T-helper 22 cell (primary cell): ENCODE data around the gene PRORP.
"Not testable (repeated sequence)": the region's sequence is repeated elsewhere in the genome, so short reads cannot be mapped to it uniquely, and the experiment has no call there.

Source experiments
- DNase-seq: peaks from one replicate; pipeline ENCODE4 v3.0.0-alpha.2; 2020; ENCODE audit warnings: low read depth

Gene PRORP

DNA sequence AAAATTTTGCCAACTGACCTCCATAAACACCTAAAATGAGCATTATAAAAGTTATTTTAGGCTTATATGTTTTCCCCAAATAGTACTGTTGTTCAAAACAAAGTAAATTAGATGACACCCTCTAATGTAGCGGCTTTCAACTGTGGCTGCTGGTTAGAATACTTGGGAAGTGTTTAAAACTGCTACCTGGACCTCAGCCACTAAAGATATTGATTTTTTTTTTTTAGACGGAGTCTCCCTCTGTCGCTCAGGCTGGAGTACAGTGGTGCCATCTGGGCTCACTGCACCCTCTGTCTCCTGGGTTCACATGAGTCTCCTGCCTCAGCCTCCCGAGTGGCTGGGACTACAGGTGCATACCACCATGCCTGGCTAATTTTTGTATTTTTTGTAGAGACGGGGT is 16.2 kb downstream of the PRORP start:
- DNase-seq: no peak

DNA sequence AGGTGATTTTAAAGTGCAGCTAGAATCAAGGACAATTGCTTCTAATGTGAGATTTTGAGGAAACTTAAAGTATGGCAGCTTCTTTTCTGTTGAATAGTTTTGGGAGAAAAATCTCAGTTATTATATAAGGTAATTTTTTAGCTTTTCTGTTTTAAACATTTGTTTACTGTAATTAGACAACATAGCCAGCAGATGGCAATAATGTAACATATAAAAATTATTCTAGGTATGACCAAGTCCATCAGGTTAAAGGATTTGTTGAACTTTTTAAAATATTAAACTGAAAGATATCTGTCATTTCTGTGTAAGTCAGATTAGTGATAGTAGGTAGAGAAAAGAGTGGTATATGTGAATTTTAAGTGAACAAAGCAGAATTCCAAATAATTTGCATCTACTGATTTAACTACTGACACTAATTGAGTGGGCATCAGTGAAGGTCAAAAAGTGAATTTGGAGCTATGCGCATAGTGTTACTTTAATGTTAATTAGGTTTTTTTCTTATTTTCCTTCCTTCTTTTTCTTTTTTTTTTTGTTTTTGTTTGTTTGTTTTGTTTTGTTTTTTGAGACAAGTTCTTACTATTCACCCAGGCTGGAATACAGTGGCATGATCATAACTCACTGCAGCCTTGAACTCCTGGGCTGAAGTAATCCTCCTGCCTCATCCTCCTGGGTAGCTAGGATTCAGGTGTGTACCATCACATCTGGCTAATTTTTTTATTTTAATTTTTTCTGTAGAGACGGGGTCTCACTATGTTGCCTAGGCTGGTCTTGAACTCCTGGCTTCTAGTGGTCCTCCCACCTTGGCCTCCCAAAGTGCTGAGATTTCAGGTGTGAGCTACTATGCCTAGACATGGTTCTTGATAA is 18.6 kb downstream of the PRORP start:
- DNase-seq: no peak

DNA sequence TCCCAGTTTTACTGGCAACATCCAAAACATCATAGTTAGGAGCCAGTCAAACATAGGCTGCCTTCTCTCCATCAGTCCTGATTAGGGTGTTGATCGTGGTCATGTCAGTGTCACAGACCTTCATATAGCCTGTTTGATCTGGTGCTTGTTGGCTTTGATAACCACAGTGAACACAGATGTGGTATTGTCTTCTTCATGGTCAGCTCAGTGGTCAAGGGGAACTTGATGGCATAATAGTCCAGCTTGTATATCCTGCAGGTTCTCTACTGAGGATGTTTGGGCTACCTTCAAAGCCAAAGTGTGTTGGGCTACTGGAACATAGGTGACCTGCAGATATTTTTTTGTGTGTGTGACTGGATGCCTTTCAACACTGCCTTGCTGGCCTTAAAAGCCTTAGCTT is 21.7 kb downstream of the PRORP start:
- no peak for DNase-seq

DNA sequence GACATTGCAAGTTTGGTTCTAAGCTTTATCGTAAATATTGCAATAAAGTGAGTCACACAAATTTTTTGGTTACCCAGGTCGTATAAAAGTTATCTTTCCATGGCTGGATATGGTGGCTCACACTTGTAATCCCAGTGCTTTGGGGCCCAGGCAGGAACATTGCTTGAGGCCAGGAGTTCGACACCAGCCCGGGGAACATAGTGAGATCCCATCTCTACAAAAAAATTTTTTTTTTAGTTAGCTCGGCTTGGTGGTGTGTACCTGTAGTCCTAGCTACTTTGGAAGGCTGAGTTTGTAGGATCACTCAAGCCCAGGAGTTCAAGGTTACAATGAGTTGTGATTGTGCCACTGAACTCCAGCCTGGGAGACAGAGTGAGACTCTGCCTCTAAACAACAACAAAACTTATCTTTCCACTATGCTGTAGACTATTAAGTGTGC is 24.4 kb downstream of the PRORP start:
- DNase-seq: no peak

DNA sequence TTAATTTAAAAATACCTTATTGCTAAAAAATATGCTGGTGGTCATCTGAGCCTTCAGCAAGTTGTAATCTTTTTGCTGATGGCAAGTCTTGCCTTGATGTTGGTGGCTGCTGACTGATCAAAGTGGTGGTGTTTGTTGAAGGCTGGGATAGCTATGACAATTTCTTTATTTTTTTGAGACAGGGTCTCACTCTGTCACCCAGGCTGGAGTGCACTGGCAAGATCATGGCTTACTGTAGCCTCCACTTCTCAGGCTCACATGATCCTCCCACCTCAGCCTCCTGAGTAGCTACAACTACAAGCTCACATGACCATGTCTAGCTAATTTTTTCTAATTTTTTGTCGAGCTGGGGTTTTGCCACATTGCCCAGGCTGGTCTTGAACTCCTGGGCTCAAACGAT is 24.8 kb downstream of the PRORP start:
- DNase-seq: no peak

DNA sequence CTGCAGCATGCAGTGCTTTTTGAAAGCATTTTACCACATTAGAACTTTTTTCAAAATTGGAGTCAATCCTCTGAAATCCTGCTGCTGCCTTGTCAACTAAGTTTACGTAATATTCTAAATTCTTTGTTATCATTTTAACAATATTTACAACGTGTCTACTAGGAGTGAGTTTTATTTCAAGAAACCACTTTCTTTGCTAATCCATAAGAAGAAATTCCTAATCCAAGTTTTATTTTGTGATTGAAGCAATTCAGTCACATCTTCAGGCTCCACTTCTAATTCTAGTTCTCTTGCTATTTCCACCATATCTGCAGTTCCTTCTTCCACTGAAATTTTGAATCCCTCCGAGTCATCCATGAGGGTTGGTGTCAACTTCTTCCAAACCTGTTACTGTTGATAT is 25.4 kb downstream of the PRORP start:
- DNase-seq: no peak

DNA sequence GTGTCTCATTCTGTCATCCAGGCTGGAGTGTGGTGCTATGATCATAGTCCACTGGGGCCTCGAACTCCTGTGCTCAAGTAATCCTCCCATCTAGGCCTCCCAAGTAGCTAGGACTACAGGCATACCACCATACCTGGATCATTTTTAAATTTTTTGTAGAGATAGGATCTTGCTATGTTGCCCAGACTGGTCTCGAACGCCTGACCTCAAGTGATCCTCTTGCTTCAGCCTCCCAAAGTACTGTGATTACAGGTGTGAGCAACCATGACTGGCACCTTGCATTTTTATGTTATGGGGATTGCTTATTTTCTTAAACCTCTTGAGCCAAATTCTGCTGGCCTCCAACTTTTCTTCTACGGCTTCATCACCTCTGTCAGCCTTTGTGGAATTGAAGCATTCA is 26.9 kb downstream of the PRORP start:
- DNase-seq: no peak

DNA sequence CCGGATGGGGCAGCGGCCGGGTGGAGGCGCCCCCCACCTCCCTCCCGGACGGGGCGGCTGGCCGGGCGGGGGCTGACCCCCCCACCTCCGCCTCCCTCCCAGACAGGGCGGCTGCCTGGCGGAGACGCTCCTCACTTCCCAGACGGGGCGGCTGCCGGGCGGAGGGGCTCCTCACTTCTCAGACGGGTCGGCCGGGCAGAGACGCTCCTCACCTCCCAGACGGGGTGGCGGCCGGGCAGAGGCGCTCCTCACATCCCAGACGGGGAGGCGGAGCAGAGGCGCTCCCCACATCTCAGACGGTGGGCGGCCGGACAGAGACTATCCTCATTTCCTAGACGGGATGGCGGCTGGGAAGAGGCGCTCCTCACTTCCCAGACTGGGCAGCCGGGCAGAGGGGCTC is 30.2 kb downstream of the PRORP start:
- DNase-seq: not testable (repeated sequence)

DNA sequence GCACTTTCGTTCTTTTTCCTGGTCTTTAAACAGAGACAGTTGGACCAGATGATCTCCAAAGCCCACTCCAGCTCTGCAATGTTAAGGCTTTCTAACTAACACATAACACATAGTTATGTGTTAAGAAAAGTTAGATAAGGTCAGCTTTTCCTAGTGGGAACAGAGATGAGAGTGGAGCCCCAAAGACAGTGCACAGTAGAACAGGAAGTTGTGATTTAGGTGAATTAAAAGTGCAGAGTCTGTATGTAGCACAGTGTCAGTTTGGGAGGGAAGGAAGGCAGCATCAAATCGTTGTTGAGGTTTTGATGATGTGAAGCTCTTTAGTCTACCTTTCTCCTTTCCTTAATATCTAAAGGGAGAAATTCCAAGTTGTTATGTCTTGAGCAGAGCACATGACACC is 31.7 kb downstream of the PRORP start:
- no peak for DNase-seq

DNA sequence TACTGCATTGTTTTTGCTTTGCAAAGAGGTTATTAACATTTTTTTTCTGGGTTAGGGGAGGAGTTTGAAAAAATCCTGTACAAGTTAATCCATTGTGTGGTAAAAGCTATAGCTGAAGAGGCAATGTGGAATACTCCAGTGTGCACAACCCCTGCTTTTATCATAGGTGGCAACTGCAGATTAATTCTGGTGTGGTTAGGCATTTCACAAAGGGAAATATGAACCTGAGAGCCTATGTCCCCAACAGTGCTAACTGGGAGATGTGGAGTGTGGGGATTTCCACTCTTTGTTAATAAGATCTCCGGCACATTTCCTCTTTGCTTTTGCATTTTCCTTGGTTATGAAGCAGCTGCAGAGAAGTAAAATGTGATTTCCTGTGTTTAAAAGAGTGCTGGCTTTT is 33.6 kb downstream of the PRORP start:
- no peak for DNase-seq

DNA sequence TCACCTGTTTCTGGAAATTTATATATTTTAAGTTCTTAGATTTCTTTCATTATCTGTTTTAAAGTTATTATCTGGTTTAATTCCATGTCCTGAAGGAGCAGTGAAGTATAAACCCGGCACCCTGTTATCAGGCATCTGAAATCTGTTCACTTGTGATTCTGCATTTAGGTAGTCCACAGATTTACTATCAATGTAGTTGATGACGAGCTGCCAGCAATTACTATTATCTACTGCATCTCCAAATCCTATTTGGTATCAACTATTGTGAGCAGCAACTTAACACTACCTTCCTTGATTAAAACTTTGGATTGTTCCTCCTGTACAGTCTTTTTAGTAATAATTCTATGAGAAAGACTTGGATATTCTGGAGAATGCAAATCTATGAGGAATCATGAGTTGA is 36.1 kb downstream of the PRORP start:
- no peak for DNase-seq

DNA sequence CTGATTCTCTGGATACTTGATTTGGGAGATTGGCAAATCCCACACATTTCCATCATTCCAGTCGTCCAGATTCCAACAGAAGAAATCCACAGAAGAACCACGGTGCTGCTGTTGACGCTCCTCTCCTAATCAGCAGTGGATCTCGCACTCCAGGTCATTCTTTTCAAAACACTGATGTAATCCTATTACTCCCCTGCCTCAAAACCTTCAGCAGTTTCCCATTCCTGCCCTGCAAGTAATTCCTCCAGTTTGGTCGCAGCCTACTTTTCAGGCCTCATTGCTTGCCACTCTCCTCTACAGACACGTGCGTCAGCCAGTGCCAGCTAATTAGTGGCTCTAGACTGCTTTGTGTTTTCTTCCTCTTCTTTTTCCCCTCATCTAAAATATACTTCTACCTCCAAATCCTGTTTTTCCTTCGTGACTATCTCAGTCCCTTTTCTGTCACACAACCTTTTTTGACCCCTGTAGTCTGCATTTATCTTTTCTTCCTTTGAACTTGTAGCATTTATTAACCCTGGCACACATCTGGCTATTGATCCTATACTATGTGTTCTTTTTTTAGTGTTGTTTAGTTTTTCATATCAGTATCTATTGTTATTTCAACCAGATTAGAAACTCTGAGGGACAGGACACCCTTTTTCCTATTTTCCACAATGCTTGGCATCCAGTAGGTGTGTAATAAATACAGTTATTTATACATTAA is 36.8 kb downstream of the PRORP start:
- no peak for DNase-seq

DNA sequence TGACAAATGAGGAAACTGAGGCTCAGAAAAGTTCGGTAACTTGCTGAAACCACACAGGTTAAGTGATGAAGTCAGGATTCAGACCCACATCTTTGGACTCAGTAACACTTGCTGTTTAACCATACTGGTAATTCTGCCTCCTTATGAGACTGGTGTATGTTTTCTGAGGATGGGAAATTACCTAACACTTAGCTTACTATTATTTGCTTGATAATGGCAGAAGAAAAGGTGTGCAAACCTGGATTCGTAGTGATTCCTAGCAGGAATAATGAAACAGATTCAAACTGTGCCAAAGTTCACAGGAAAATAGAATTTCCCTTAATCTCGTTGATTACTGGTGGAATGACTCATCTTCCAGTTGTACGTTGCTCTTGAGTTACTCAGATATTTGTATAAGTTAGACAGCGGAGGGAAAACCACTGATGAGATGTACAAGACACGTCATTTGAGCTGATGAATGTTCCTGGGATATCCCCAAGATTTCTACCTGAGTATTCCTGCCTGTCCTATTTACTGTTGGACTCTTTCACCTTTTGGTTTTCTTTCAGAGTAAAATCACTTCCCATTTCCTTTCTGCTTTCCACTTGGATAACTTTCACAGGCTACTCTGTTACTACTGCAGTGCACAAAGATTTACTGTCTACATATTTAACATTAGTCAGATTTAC is 37.5 kb downstream of the PRORP start:
- DNase-seq: no peak

DNA sequence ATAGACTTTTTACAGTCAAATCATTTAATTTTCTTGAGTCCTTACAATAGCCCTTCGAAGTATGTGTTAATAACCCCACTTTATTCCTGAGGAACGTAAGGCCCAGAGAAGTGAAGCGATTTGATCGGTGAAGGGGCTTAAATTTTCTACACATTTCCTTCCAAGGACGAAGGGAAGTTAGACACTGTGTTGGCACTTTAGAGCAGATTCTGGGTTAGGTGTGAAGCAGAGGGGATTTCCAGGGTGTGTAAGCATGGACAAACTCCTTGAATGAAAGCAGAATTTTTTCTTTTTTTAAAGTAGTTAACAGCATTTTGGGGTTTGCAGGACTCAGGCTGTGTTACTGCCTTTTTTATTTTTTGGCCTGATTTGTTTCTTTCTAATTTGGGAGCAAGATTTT is 38.9 kb downstream of the PRORP start:
- no peak for DNase-seq

DNA sequence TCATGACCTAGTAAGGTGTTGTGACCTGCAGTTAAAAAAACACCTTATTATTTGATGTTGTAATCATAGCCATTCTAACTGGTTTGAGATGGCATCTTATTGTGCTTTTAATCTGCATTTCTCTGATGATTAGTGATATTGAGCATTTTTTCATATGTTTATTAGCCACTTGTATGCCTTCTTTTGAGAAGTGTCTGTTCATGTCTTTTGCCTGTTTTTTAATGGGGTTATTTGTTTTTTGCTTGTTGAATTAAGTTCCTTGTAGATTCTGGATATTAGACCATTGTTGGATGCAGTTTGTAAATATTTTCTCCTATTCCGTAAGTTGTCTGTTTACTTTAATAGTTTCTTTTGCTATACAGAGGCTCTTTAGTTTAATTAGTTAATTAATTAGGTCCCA is 41.0 kb downstream of the PRORP start:
- no peak for DNase-seq

DNA sequence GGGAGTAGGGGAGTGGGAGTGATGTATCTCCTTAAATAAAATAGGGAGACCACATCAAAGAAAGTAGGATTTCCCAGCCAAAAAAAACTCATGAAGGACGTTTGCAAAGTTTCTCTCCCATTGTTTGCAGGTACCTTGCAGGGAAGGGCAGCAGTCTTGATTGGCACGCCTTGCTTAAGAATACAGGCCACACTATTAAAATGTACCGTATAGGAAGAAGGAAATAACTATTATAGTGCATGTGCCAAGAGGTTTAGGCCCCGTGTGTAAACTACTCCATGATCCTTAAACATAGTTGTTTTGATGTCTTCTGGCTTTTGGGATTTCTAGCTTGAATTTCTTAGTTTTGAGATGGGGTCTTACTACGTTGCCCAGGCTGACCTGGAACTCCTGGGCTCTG is 42.5 kb downstream of the PRORP start:
- no peak for DNase-seq

DNA sequence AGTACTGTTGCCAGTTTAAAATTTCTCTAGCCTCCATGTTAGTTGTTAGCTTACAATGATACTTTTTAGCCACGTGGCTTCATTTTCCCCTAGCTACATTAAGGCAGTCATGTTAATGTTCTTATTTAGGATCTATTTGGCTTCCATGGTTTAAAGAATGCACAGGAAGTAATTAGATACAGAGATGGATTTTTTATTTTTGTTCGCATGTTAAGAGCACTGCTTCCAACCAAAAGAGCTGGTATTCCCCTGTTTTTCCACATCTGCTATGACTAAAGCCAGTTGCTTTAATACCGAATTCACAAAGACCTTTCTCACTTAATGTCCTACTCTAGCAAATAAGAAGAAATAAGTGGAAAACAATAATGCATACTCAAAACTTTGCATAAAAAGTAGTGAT is 45.1 kb downstream of the PRORP start:
- no peak for DNase-seq
